IMR-90 (cell line): Measurements from ENCODE around the gene LRP5. TPM values are rescaled to one million over a fixed set of nuclear protein-coding genes. Genes with fewer than 3 reads are reported as not detected.
A peak's percentile ranks its signal among the peaks of the same experiment; 100 is the strongest.

Experiments
- ATAC-seq: fragments of 200-7000 bp; cut with Tn5 transposase; 2 replicates; pipeline ENCODE4 v1.9.1; 2020; ENCODE audit warnings: low read depth, mild to moderate bottlenecking, moderate library complexity
- BruUV-seq: library from RNA; stranded (reverse); fragments of 400-500 nt; replicated peaks from 2 replicates; lab custom pipeline; 2021; lab: Mats Ljungman, UMichigan
- CTCF ChIA-PET: fragments of 300-600 bp; formaldehyde crosslinking; extraction: SDS; loops from one replicate; lab custom pipeline; 2021; ENCODE audit warnings: antibody characterized with exemption; lab: Yijun Ruan, JAX
- POLR2A ChIA-PET: fragments of 300-600 bp; sonication (Branson Sonifier 250); formaldehyde crosslinking; loops from one replicate; lab custom pipeline; 2022; ENCODE audit warnings: antibody characterized with exemption; ENCODE audit not compliant: unreplicated experiment; lab: Charles Lee
- DNase-seq: peaks from one replicate; pipeline ENCODE4 v3.0.0; 2013
- H2AFZ ChIP-seq: replicated peaks from 2 replicates; pipeline ENCODE3; 2013; ENCODE audit warnings: low read length, mild to moderate bottlenecking; ENCODE audit not compliant: poor library complexity
- H2AK5ac ChIP-seq: 2 replicates; pipeline ENCODE4 v1.6.1; 2013; ENCODE audit warnings: low read depth, low read length, inconsistent platforms
- H2AK9ac ChIP-seq: replicated peaks from 2 replicates; pipeline ENCODE3; 2013; ENCODE audit warnings: mild to moderate bottlenecking, low read depth, low read length, moderate library complexity; ENCODE audit not compliant: poor library complexity
- H2BK120ac ChIP-seq: 2 replicates; pipeline ENCODE4 v1.6.1; 2013; ENCODE audit warnings: low read depth, low read length, inconsistent platforms
- H2BK15ac ChIP-seq: 3 replicates; pipeline ENCODE4 v1.6.1; 2013; ENCODE audit warnings: low read depth, low read length, inconsistent platforms
- H2BK20ac ChIP-seq: 2 replicates; pipeline ENCODE4 v1.6.1; 2013; ENCODE audit warnings: low read depth, mild to moderate bottlenecking, inconsistent platforms, low read length, moderate library complexity
- H2BK5ac ChIP-seq: 2 replicates; pipeline ENCODE4 v1.6.1; 2013; ENCODE audit warnings: mild to moderate bottlenecking, low read depth, low read length, inconsistent platforms; ENCODE audit not compliant: poor library complexity, severe bottlenecking
- H3K14ac ChIP-seq: replicated peaks from 2 replicates; pipeline ENCODE4 v1.6.1; 2013; ENCODE audit warnings: low read depth, low read length, inconsistent platforms
- H3K18ac ChIP-seq: 2 replicates; pipeline ENCODE4 v1.6.1; 2013; ENCODE audit warnings: low read depth, low read length, control low read depth
- H3K23ac ChIP-seq: 2 replicates; pipeline ENCODE4 v1.6.1; 2013; ENCODE audit warnings: low read depth, low read length, inconsistent platforms
- H3K27ac ChIP-seq: 2 replicates; pipeline ENCODE4 v1.5.1; 2013; ENCODE audit warnings: mild to moderate bottlenecking, control low read depth, low read length; ENCODE audit not compliant: insufficient read depth
- H3K27me3 ChIP-seq: 2 replicates; pipeline ENCODE4 v1.6.1; 2013; ENCODE audit warnings: low read length; ENCODE audit not compliant: control insufficient read depth, insufficient read depth
- H3K36me3 ChIP-seq: 2 replicates; pipeline ENCODE4 v1.6.1; 2013; ENCODE audit warnings: low read length, mixed read lengths; ENCODE audit not compliant: control insufficient read depth, insufficient read depth
- H3K4ac ChIP-seq: 2 replicates; pipeline ENCODE4 v1.6.1; 2013; ENCODE audit warnings: low read depth, low read length, inconsistent platforms
- H3K4me1 ChIP-seq: 2 replicates; pipeline ENCODE4 v1.6.1; 2013; ENCODE audit warnings: low read length, mixed read lengths; ENCODE audit not compliant: control insufficient read depth, insufficient read depth
- H3K4me2 ChIP-seq: 2 replicates; pipeline ENCODE4 v1.6.1; 2013; ENCODE audit warnings: low read depth, mild to moderate bottlenecking, control low read depth, low read length, moderate library complexity
- H3K4me3 ChIP-seq: 2 replicates; pipeline ENCODE4 v1.5.1; 2013; ENCODE audit warnings: low read depth, mild to moderate bottlenecking, control low read depth, low read length, moderate library complexity; ENCODE audit not compliant: insufficient read depth
- H3K56ac ChIP-seq: 2 replicates; pipeline ENCODE4 v1.6.1; 2013; ENCODE audit warnings: low read length, inconsistent platforms; ENCODE audit not compliant: insufficient read depth; ENCODE audit errors: extremely low read depth
- H3K79me1 ChIP-seq, 2 experiments: 2 replicates each; pipeline ENCODE4 v1.6.1; 2013; ENCODE audit warnings: low read length in 2 of 2, inconsistent platforms in 1 of 2, low read depth in 1 of 2
- H3K9ac ChIP-seq: 2 replicates; pipeline ENCODE4 v1.6.1; 2013; ENCODE audit warnings: low read depth, low read length, control low read depth
- H3K9me1 ChIP-seq: 2 replicates; pipeline ENCODE4 v1.6.1; 2013; ENCODE audit warnings: low read length, inconsistent platforms; ENCODE audit not compliant: insufficient read depth
- H3K9me3 ChIP-seq: 2 replicates; pipeline ENCODE4 v1.6.1; 2013; ENCODE audit warnings: low read length; ENCODE audit not compliant: control insufficient read depth, insufficient read depth
- H4K20me1 ChIP-seq: 2 replicates; pipeline ENCODE4 v1.6.1; 2013; ENCODE audit warnings: low read length, inconsistent platforms; ENCODE audit not compliant: insufficient read depth
- H4K5ac ChIP-seq: 2 replicates; pipeline ENCODE4 v1.6.1; 2013; ENCODE audit warnings: mild to moderate bottlenecking, low read depth, low read length, control low read depth
- H4K8ac ChIP-seq, 2 experiments: 2 replicates each; pipeline ENCODE4 v1.6.1; 2013; ENCODE audit warnings: low read depth in 2 of 2, low read length in 2 of 2, control low read depth in 1 of 2, inconsistent platforms in 1 of 2
- H4K91ac ChIP-seq: 2 replicates; pipeline ENCODE4 v1.6.1; 2013; ENCODE audit warnings: low read depth, low read length, inconsistent platforms; ENCODE audit not compliant: insufficient read depth
- BHLHE40 ChIP-seq: fragments of 150-350 bp; IDR thresholded peaks from 2 replicates; pipeline ENCODE4 v1.6.1; 2016; ENCODE audit warnings: mild to moderate bottlenecking, low read depth, low read length
- CTCF ChIP-seq: conservative IDR thresholded peaks from 2 replicates; pipeline ENCODE4 v1.5.1; 2012; ENCODE audit warnings: mild to moderate bottlenecking, low read depth, low read length, improper control_type of control experiment
- ELK1 ChIP-seq: fragments of 150-350 bp; IDR thresholded peaks from 2 replicates; pipeline ENCODE4 v1.6.1; 2016; ENCODE audit warnings: low read depth, mild to moderate bottlenecking, low read length, moderate library complexity, borderline replicate concordance
- MAFK ChIP-seq: IDR thresholded peaks from 2 replicates; pipeline ENCODE4 v1.6.1; 2012; ENCODE audit warnings: low read depth, low read length, improper control_type of control experiment
- MAZ ChIP-seq: IDR thresholded peaks from 2 replicates; pipeline ENCODE4 v1.6.1; 2012; ENCODE audit warnings: low read depth, mild to moderate bottlenecking, low read length, improper control_type of control experiment, moderate library complexity, borderline replicate concordance
- MXI1 ChIP-seq: IDR thresholded peaks from 2 replicates; pipeline ENCODE4 v1.6.1; 2012; ENCODE audit warnings: low read depth, mild to moderate bottlenecking, low read length, moderate library complexity, borderline replicate concordance
- POLR2A ChIP-seq: IDR thresholded peaks from 2 replicates; pipeline ENCODE4 v1.6.1; 2012; ENCODE audit warnings: mild to moderate bottlenecking, low read depth, low read length
- RAD21 ChIP-seq: IDR thresholded peaks from 2 replicates; pipeline ENCODE4 v1.6.1; 2012; ENCODE audit warnings: low read length, improper control_type of control experiment
- RCOR1 ChIP-seq: IDR thresholded peaks from 2 replicates; pipeline ENCODE4 v1.6.1; 2012; ENCODE audit warnings: mild to moderate bottlenecking, low read length, improper control_type of control experiment; ENCODE audit not compliant: insufficient replicate concordance
- SMC3 ChIP-seq: fragments of 150-350 bp; IDR thresholded peaks from 2 replicates; pipeline ENCODE4 v1.6.1; 2016; ENCODE audit warnings: low read depth, mild to moderate bottlenecking, antibody characterized with exemption, low read length, moderate library complexity
- WGBS, 2 experiments: methylation state at CpG; one replicate each; pipeline versions ENCODE4 v1.1.5 to v1.1.7; 2013; ENCODE audit warnings: missing lambda C conversion rate in 2 of 2; ENCODE audit not compliant: insufficient read length in 1 of 2; ENCODE audit errors: extremely low coverage in 2 of 2; 5-methylcytosine and 5-hydroxymethylcytosine counted together
- dilution Hi-C: fragments of 300-500 bp; cut with HindIII; formaldehyde crosslinking; loops from one replicate; pipeline ENCODE4 v1.14.3; 2018; ENCODE audit warnings: low sequenced_read_pairs; ENCODE audit not compliant: unreplicated experiment
- in situ Hi-C: fragments of 300-500 bp; cut with MboI; formaldehyde crosslinking; loops from 3 replicates; pipeline ENCODE4 v1.14.3; 2019; ENCODE audit warnings: low sequenced_read_pairs, inconsistent platforms, mixed read lengths
- intact Hi-C: fragments of 100-400 bp; cut with micrococcal nuclease; formaldehyde crosslinking; loops from 2 replicates; pipeline ENCODE4 v1.10.0; 2022
- polyA plus RNA-seq, 3 experiments: library from polyadenylated mRNA; depleted of rRNA; stranded (reverse); fragments of >200 nt; gene quantifications; 2 replicates each; pipeline ENCODE4 v1.2.3, GENCODE V29; 2012; ENCODE audit warnings: low replicate concordance in 1 of 3
- total RNA-seq: library from RNA; depleted of rRNA; stranded (reverse); fragments of >200 nt; gene quantifications from 2 replicates; pipeline ENCODE4 v1.2.3, GENCODE V29; 2012

LRP5 gene
- total and polyA plus RNA-seq, 2 of the 4 experiments (the other 2 are of a cell fraction), result 10.4 to 15.0 TPM

GRCh38 chr11:68271023-68271780, 41.2 kb upstream of the LRP5 start:
- TF ChIP-seq ELK1, result no peak
- peak; percentile 57 for TF ChIP-seq CTCF
- TF ChIP-seq MAZ, result peak; percentile 73; the same call in 1 of the 2 replicates
- peak; percentile 52; the same call in 1 of the 2 replicates for TF ChIP-seq BHLHE40
- TF ChIP-seq MAFK, result no peak
- TF ChIP-seq SMC3, result peak; percentile 48
- peak; percentile 43 for TF ChIP-seq RAD21
- TF ChIP-seq MXI1, result peak; percentile 85
- TF ChIP-seq POLR2A, result 0 out of 2 replicates have a peak, but pooled peaks have one; percentile 61
- no peak for TF ChIP-seq RCOR1
- Histone ChIP-seq H3K27me3 (no peaks in the 10 kb centered on the region), H3K56ac (peak overlapping the region; percentile 88), H3K14ac (peak overlapping the region; percentile 98), H4K8ac (peak overlapping the region; percentile 72 to 90), H4K5ac (peak overlapping the region; percentile 46), H4K91ac (peak overlapping the region; percentile 96), H3K4me3 (peak overlapping the region; percentile 75), H3K36me3 (peaks cover 16% of the 10 kb centered on the region), H2AK5ac (peak overlapping the region; percentile 100), H3K4me2 (peak overlapping the region; percentile 78), H2BK5ac (peak overlapping the region; percentile 90), H3K79me1 (peaks cover 23 to 57% of the 10 kb centered on the region in 2 experiments), H2BK15ac (peak overlapping the region; percentile 73; the same call in 2 of the 3 replicates), H3K9me3 (no peaks in the 10 kb centered on the region), H2BK120ac (peak overlapping the region; percentile 70), H3K9ac (peak overlapping the region; percentile 88), H3K4me1 (peaks cover 10% of the 10 kb centered on the region), H2AK9ac (peak overlapping the region; percentile 99), H3K18ac (peak overlapping the region; percentile 62), H2BK20ac (no peak overlapping the region), H4K20me1 (peaks cover 41% of the 10 kb centered on the region), H3K9me1 (peaks cover 22% of the 10 kb centered on the region), H3K27ac (peak overlapping the region; percentile 97), H2AFZ (peak overlapping the region; percentile 100), H3K4ac (peak overlapping the region; percentile 96), H3K23ac (peak overlapping the region; percentile 97)
- ChIA-PET CTCF (interaction anchor here (0.6 to 1.1 kb wide), 5 partner anchors 13 to 109 kb away, joined by 3 read pairs; no protein-coding TSS in a partner anchor), POLR2A (no interaction called here)
- no CpG with 5 or more reads among the region's 23 CpGs for WGBS, 2 experiments
- dilution Hi-C loops (no loop called here), intact Hi-C loops (loop anchor here (1.0 kb wide), 4 partner anchors 26 to 176 kb away; no protein-coding TSS in a partner anchor), in situ Hi-C loops (no loop called here)
- BruUV-seq, result no TSS peak
- DNase-seq (peak; percentile 83), ATAC-seq (peak; percentile 40)
